Upper lobe of right lung (tissue), 1 donor: Measurements from ENCODE around the gene IQGAP2. TPM values are rescaled to one million over a fixed set of nuclear protein-coding genes. Genes with fewer than 3 reads are reported as not detected.

Experiments used
- ATAC-seq: fragments of 200-7000 bp; cut with Tn5 transposase; one replicate; pipeline ENCODE4 v1.9.1; 2020; ENCODE audit warnings: mild to moderate bottlenecking, moderate library complexity
- DNase-seq: peaks from one replicate; pipeline ENCODE4 v3.0.0-alpha.2; 2020
- H3K27ac ChIP-seq: fragments of 200-600 bp; one replicate; pipeline ENCODE4 v1.8.0; 2022
- H3K27me3 ChIP-seq: fragments of 200-600 bp; one replicate; pipeline ENCODE4 v1.8.0; 2022; ENCODE audit warnings: mild to moderate bottlenecking
- H3K36me3 ChIP-seq: fragments of 200-600 bp; one replicate; pipeline ENCODE4 v1.8.0; 2022
- H3K4me1 ChIP-seq: fragments of 200-600 bp; one replicate; pipeline ENCODE4 v1.8.0; 2022
- H3K4me3 ChIP-seq: fragments of 200-600 bp; one replicate; pipeline ENCODE4 v1.8.0; 2022; ENCODE audit warnings: mild to moderate bottlenecking
- H3K9me3 ChIP-seq: fragments of 200-600 bp; one replicate; pipeline ENCODE4 v1.8.0; 2022
- intact Hi-C: fragments of 100-400 bp; cut with DNase I; formaldehyde crosslinking; loops from one replicate; pipeline ENCODE4 v1.11.0; 2022
- total RNA-seq: library from RNA; stranded (reverse); fragmentation: NEBNext Ultra II Directional; extraction: Animal tissue kit (Norgen Biotek cat#: 25700); gene quantifications from one replicate; pipeline ENCODE4 v1.2.1, GENCODE V29; 2021
- TF ChIP-seq, protein P1 (sequence below): fragments of 200-600 bp; IDR thresholded peaks from one replicate; pipeline ENCODE4 v1.8.0; 2022; ENCODE audit warnings: antibody characterized with exemption
- donor health status: DM: no; HTN: yes; CAD: no; lungs with severe emphysema.

The IQGAP2 gene
- total RNA-seq, 1 donor from 2014 or later = 31.0 TPM

GRCh38 chr5:76524101-76524835 is 121.2 kb downstream of the IQGAP2 start:
- intact Hi-C loops = no loop called here
- DNase-seq (no peak), ATAC-seq (no peak)
- Histone ChIP-seq H3K36me3 (no peaks in the 10 kb centered on the region), H3K4me3 (no peak overlapping the region), H3K9me3 (no peaks in the 10 kb centered on the region), H3K4me1 (peaks cover 10% of the 10 kb centered on the region), H3K27me3 (no peaks in the 10 kb centered on the region), H3K27ac (no peak overlapping the region)
- TF ChIP-seq, protein P1, sequence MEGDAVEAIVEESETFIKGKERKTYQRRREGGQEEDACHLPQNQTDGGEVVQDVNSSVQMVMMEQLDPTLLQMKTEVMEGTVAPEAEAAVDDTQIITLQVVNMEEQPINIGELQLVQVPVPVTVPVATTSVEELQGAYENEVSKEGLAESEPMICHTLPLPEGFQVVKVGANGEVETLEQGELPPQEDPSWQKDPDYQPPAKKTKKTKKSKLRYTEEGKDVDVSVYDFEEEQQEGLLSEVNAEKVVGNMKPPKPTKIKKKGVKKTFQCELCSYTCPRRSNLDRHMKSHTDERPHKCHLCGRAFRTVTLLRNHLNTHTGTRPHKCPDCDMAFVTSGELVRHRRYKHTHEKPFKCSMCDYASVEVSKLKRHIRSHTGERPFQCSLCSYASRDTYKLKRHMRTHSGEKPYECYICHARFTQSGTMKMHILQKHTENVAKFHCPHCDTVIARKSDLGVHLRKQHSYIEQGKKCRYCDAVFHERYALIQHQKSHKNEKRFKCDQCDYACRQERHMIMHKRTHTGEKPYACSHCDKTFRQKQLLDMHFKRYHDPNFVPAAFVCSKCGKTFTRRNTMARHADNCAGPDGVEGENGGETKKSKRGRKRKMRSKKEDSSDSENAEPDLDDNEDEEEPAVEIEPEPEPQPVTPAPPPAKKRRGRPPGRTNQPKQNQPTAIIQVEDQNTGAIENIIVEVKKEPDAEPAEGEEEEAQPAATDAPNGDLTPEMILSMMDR = no peak

DNA sequence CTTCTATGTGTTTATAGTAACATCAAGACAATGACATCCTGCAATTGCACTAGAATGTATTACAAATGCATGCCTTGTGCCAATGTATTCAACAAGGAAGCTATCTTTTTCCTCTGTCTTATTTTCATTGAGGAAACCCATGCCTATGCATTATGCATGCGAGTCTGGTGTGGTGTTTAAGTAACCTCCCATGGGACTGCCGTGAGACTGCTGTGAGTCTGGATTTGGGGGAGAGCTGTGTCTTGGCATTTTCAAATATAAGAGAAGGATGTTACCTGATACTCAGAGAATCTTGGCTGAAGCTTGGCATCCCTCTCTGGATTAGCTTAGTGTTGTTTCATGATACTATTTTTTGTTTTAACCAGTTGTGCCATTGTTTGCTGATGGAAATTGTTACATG is 121.8 kb downstream of the IQGAP2 start:
- no peak for DNase-seq
- peaks cover 10% of the 10 kb centered on the region for H3K4me1 ChIP-seq
- no peak for ATAC-seq
- TF ChIP-seq, protein P1 = no peak
- no peaks in the 10 kb centered on the region for H3K36me3 ChIP-seq
- intact Hi-C loops = no loop called here
- no peaks in the 10 kb centered on the region for H3K9me3 ChIP-seq
- no peaks in the 10 kb centered on the region for H3K27me3 ChIP-seq
- H3K4me3 ChIP-seq = no peak overlapping the region
- no peak overlapping the region for H3K27ac ChIP-seq

GRCh38 chr5:76525956-76526355 is 122.9 kb downstream of the IQGAP2 start:
- Histone ChIP-seq H3K4me3 (no peak overlapping the region), H3K9me3 (no peaks in the 10 kb centered on the region), H3K27me3 (no peaks in the 10 kb centered on the region), H3K4me1 (peaks cover 10% of the 10 kb centered on the region), H3K27ac (no peak overlapping the region), H3K36me3 (no peaks in the 10 kb centered on the region)
- ATAC-seq (no peak), DNase-seq (no peak)
- intact Hi-C loops = no loop called here
- TF ChIP-seq, protein P1 = no peak

- no peak overlapping the region for H3K27ac ChIP-seq
- no peaks in the 10 kb centered on the region for H3K36me3 ChIP-seq
- H3K27me3 ChIP-seq = no peaks in the 10 kb centered on the region
- intact Hi-C loops = no loop called here
- H3K9me3 ChIP-seq = no peaks in the 10 kb centered on the region
- peaks cover 10% of the 10 kb centered on the region for H3K4me1 ChIP-seq
- TF ChIP-seq, protein P1 = no peak
- no peak for DNase-seq
- ATAC-seq = no peak
- H3K4me3 ChIP-seq = no peak overlapping the region
These were observed 124.0 kb downstream of the IQGAP2 start for GRCh38 chr5:76526950-76527583.

GRCh38 chr5:76527685-76528161 is 124.6 kb downstream of the IQGAP2 start:
- H3K27me3 ChIP-seq = no peaks in the 10 kb centered on the region
- no peaks in the 10 kb centered on the region for H3K9me3 ChIP-seq
- no peak overlapping the region for H3K27ac ChIP-seq
- H3K36me3 ChIP-seq = no peaks in the 10 kb centered on the region
- H3K4me1 ChIP-seq = peaks cover 10% of the 10 kb centered on the region
- ATAC-seq (no peak), DNase-seq (no peak)
- TF ChIP-seq, protein P1 = no peak
- intact Hi-C loops = no loop called here
- H3K4me3 ChIP-seq = no peak overlapping the region
